MG63 (cell line): ENCODE results near the gene CGN. TPM values are rescaled to one million over a fixed set of nuclear protein-coding genes. Genes with fewer than 3 reads are reported as not detected.

Source experiments
- DNase-seq: peaks from one replicate; pipeline ENCODE4 v3.0.0-alpha.2; 2020
- H3K27me3 ChIP-seq: fragments of 250-450 bp; sonication (Bioruptor Pico); 2 replicates; pipeline ENCODE4 v1.5.1; 2020; ENCODE audit warnings: mild to moderate bottlenecking, moderate library complexity
- H3K36me3 ChIP-seq: fragments of 250-450 bp; sonication (Bioruptor Pico); 2 replicates; pipeline ENCODE4 v1.5.1; 2020; ENCODE audit warnings: mild to moderate bottlenecking, moderate library complexity
- H3K4me3 ChIP-seq: fragments of 250-450 bp; sonication (Bioruptor Pico); 2 replicates; pipeline ENCODE4 v1.5.1; 2020; ENCODE audit warnings: mild to moderate bottlenecking, moderate library complexity
- H3K9me3 ChIP-seq: fragments of 250-450 bp; sonication (Bioruptor Pico); 2 replicates; pipeline ENCODE4 v1.5.1; 2020; ENCODE audit warnings: mild to moderate bottlenecking, moderate library complexity
- total RNA-seq: library from RNA; depleted of rRNA; stranded (reverse); fragments of >200 nt; shearing (Covaris generic); gene quantifications from 2 replicates; pipeline ENCODE4 v1.2.3, GENCODE V29; 2014; ENCODE audit warnings: low replicate concordance

Gene CGN
- total RNA-seq, 1 experiment from 2014 or later, result not detected

GRCh38 chr1:151534662-151535278 lies 23.6 kb downstream of the CGN start:
- H3K4me3 ChIP-seq, result no peak overlapping the region
- peak; percentile 73 for DNase-seq
- no peaks in the 10 kb centered on the region for H3K9me3 ChIP-seq
- H3K36me3 ChIP-seq, result no peaks in the 10 kb centered on the region
- H3K27me3 ChIP-seq, result no peaks in the 10 kb centered on the region

GRCh38 chr1:151535326-151536271 lies 24.4 kb downstream of the CGN start:
- Histone ChIP-seq H3K9me3 (no peaks in the 10 kb centered on the region), H3K27me3 (no peaks in the 10 kb centered on the region), H3K4me3 (no peak overlapping the region), H3K36me3 (no peaks in the 10 kb centered on the region)
- no peak for DNase-seq

- no peaks in the 10 kb centered on the region for H3K27me3 ChIP-seq
- H3K9me3 ChIP-seq, result no peaks in the 10 kb centered on the region
- H3K4me3 ChIP-seq, result no peak overlapping the region
- H3K36me3 ChIP-seq, result no peaks in the 10 kb centered on the region
- DNase-seq, result no peak
Measured at GRCh38 chr1:151536499-151536898, 25.3 kb downstream of the CGN start.

- Histone ChIP-seq H3K4me3 (no peak overlapping the region), H3K9me3 (no peaks in the 10 kb centered on the region), H3K36me3 (no peaks in the 10 kb centered on the region), H3K27me3 (no peaks in the 10 kb centered on the region)
- DNase-seq, result peak; percentile 56
Measured at GRCh38 chr1:151537112-151537511, 25.9 kb downstream of the CGN start.

GRCh38 chr1:151539321-151540020 lies 28.3 kb downstream of the CGN start:
- Histone ChIP-seq H3K27me3 (no peaks in the 10 kb centered on the region), H3K36me3 (no peaks in the 10 kb centered on the region), H3K9me3 (no peaks in the 10 kb centered on the region), H3K4me3 (peak overlapping the region; percentile 77)
- peak; percentile 95 for DNase-seq

GRCh38 chr1:151540021-151540981 lies 29.1 kb downstream of the CGN start, which contains the start of gene TUFT1:
Gene TUFT1, plus strand, starts transcription at chr1:151540309. Its CDS starts 58 bp downstream, at chr1:151540367.
- peak within 1 kb of the TSS; percentile 77 for H3K4me3 ChIP-seq
- DNase-seq, result peak; percentile 96
- H3K27me3 ChIP-seq, result no peaks in the 10 kb centered on the region
- no peaks in the 10 kb centered on the region for H3K9me3 ChIP-seq
- no peaks in the 10 kb centered on the region for H3K36me3 ChIP-seq

GRCh38 chr1:151540982-151541377 lies 29.8 kb downstream of the CGN start:
- DNase-seq, result peak; percentile 27
- H3K27me3 ChIP-seq, result no peaks in the 10 kb centered on the region
- no peaks in the 10 kb centered on the region for H3K9me3 ChIP-seq
- H3K4me3 ChIP-seq, result peak overlapping the region; percentile 77
- H3K36me3 ChIP-seq, result no peaks in the 10 kb centered on the region; the same call in 1 of the 2 replicates

GRCh38 chr1:151541752-151542151 lies 30.6 kb downstream of the CGN start:
- no peak for DNase-seq
- H3K36me3 ChIP-seq, result peaks cover 7% of the 10 kb centered on the region; the same call in 1 of the 2 replicates
- no peaks in the 10 kb centered on the region for H3K27me3 ChIP-seq

GRCh38 chr1:151542710-151543129 lies 31.5 kb downstream of the CGN start:
- Histone ChIP-seq H3K27me3 (no peaks in the 10 kb centered on the region), H3K4me3 (peak overlapping the region; percentile 77), H3K36me3 (peaks cover 7% of the 10 kb centered on the region; the same call in 1 of the 2 replicates), H3K9me3 (no peaks in the 10 kb centered on the region)
- DNase-seq, result peak; percentile 81

More at GRCh38 chr1:151541752-151542151, 30.6 kb downstream of the CGN start:
- no peaks in the 10 kb centered on the region for H3K9me3 ChIP-seq
- H3K4me3 ChIP-seq, result peak overlapping the region; percentile 77

GRCh38 chr1:151545542-151545941 lies 34.4 kb downstream of the CGN start:
- DNase-seq, result no peak

GRCh38 chr1:151546011-151546925 lies 35.1 kb downstream of the CGN start:
- H3K4me3 ChIP-seq, result no peak overlapping the region
- no peak for DNase-seq
- no peaks in the 10 kb centered on the region for H3K27me3 ChIP-seq
- peaks cover 18% of the 10 kb centered on the region for H3K36me3 ChIP-seq
- no peaks in the 10 kb centered on the region for H3K9me3 ChIP-seq

More at GRCh38 chr1:151545542-151545941, 34.4 kb downstream of the CGN start:
- Histone ChIP-seq H3K9me3 (no peaks in the 10 kb centered on the region), H3K27me3 (no peaks in the 10 kb centered on the region), H3K4me3 (no peak overlapping the region), H3K36me3 (peaks cover 18% of the 10 kb centered on the region)

GRCh38 chr1:151547119-151547899 lies 36.1 kb downstream of the CGN start:
- Histone ChIP-seq H3K36me3 (peaks cover 18% of the 10 kb centered on the region), H3K9me3 (no peaks in the 10 kb centered on the region), H3K4me3 (no peak overlapping the region), H3K27me3 (no peaks in the 10 kb centered on the region)
- DNase-seq, result peak; percentile 95

- Histone ChIP-seq H3K4me3 (no peak overlapping the region), H3K9me3 (no peaks in the 10 kb centered on the region)
- no peak for DNase-seq
Measured at GRCh38 chr1:151547900-151548230, 36.7 kb downstream of the CGN start.

GRCh38 chr1:151549199-151549598 lies 38.0 kb downstream of the CGN start:
- H3K4me3 ChIP-seq, result no peak overlapping the region
- peaks cover 18% of the 10 kb centered on the region for H3K36me3 ChIP-seq
- H3K9me3 ChIP-seq, result no peaks in the 10 kb centered on the region
- H3K27me3 ChIP-seq, result no peaks in the 10 kb centered on the region
- no peak for DNase-seq

More at GRCh38 chr1:151547900-151548230, 36.7 kb downstream of the CGN start:
- H3K27me3 ChIP-seq, result no peaks in the 10 kb centered on the region
- H3K36me3 ChIP-seq, result peaks cover 18% of the 10 kb centered on the region
